Omental fat pad (tissue), 4 donors: ENCODE measurements around the gene AOPEP. TPM values are rescaled to one million over a fixed set of nuclear protein-coding genes. Genes with fewer than 3 reads are reported as not detected.

Source experiments
- ATAC-seq: fragments of 150-250 bp; one replicate; pipeline ENCODE4 v1.9.1; 2016; ENCODE audit warnings: mild to moderate bottlenecking, moderate library complexity; ENCODE audit not compliant: low FRiP score
- DNase-seq: peaks from one replicate; pipeline ENCODE4 v3.0.0-alpha.2; 2019; ENCODE audit warnings: low spot score
- CTCF ChIP-seq, 3 donors: fragments of 450-650 bp; IDR thresholded peaks; one replicate each; pipeline ENCODE4 v1.5.1; 2016 to 2017; ENCODE audit warnings: antibody characterized with exemption in 3 of 3, mild to moderate bottlenecking in 3 of 3, moderate library complexity in 2 of 3
- total RNA-seq, 4 donors: library from RNA; depleted of rRNA; stranded (reverse); fragments of >200 nt; gene quantifications; one replicate each; pipeline ENCODE4 v1.1.0, GENCODE V29; 2016

The AOPEP gene
- total RNA-seq, 4 donors from 2014 or later, result 45.9 to 102 (median 55.1) TPM

- ATAC-seq (no peak), DNase-seq (no peak)
- no peak for TF ChIP-seq CTCF (IDR thresholded peaks at IDR 0.05)
These were observed 294.8 kb downstream of the AOPEP start for GRCh38 chr9:95021166-95021886.

- ATAC-seq, result no peak
- TF ChIP-seq CTCF (IDR thresholded peaks at IDR 0.05), result no peak
- no peak for DNase-seq
These were observed 296.2 kb downstream of the AOPEP start for GRCh38 chr9:95022657-95023056.

GRCh38 chr9:95023217-95024003 is 296.9 kb downstream of the AOPEP start:
- DNase-seq, result no peak
- ATAC-seq, result peak; percentile 42
- TF ChIP-seq CTCF (IDR thresholded peaks at IDR 0.05), result no peak

GRCh38 chr9:95024097-95024671 is 297.7 kb downstream of the AOPEP start:
- no peak for TF ChIP-seq CTCF (IDR thresholded peaks at IDR 0.05)
- ATAC-seq (no peak), DNase-seq (no peak)

- ATAC-seq, result peak; percentile 81
- TF ChIP-seq CTCF (IDR thresholded peaks at IDR 0.05), result no peak
- DNase-seq, result no peak
These were observed 299.0 kb downstream of the AOPEP start for GRCh38 chr9:95025213-95026147.

- DNase-seq (no peak), ATAC-seq (no peak)
- no peak for TF ChIP-seq CTCF (IDR thresholded peaks at IDR 0.05)
These were observed 299.6 kb downstream of the AOPEP start for GRCh38 chr9:95026148-95026524.
